HL-60 (cell line): ENCODE measurements around the gene MSANTD3.

Experiments used
- CTCF ChIP-seq: IDR thresholded peaks from one replicate; pipeline ENCODE4 v1.5.1; 2011; ENCODE audit warnings: low read length, control low read depth, inconsistent platforms; ENCODE audit not compliant: insufficient read depth
- POLR2AphosphoS5 ChIP-seq: IDR thresholded peaks from 2 replicates; pipeline ENCODE4 v1.6.1; 2012; ENCODE audit warnings: low read depth

- TF ChIP-seq CTCF (no peak), POLR2AphosphoS5 (no peak)
Observed at GRCh38 chr9:100413839-100414420, 13.0 kb upstream of the MSANTD3 start.
